ENCODE results near the gene EML4.

Gene EML4

GRCh38 chr2:42364658-42365057, 195.5 kb downstream of the EML4 start:
- Mint-ChIP-seq H3K27ac (peak overlapping the region in 2 of 3 experiments; percentile 37 to 39), H3K27me3 (ENCODE audit: low read depth) (peaks cover 7% of the 10 kb centered on the region), H3K9me3 (no peaks in the 10 kb centered on the region), H3K4me1 (peaks cover 30% of the 10 kb centered on the region), H3K36me3 (ENCODE audit: low read depth) (no peaks in the 10 kb centered on the region), H3K4me3 (no peak overlapping the region)
- TF ChIP-seq CTCF (IDR thresholded peaks at IDR 0.05; ENCODE audit: unreplicated experiment in 3 of 3): no peak

- TF ChIP-seq CTCF (IDR thresholded peaks at IDR 0.05; ENCODE audit: unreplicated experiment in 3 of 3): no peak
- no peak overlapping the region for H3K27ac Mint-ChIP-seq
- H3K4me1 Mint-ChIP-seq: peaks cover 19% of the 10 kb centered on the region
- H3K4me3 Mint-ChIP-seq: no peak overlapping the region
- no peaks in the 10 kb centered on the region for H3K36me3 Mint-ChIP-seq (ENCODE audit: low read depth)
- H3K27me3 Mint-ChIP-seq (ENCODE audit: low read depth): peaks cover 4% of the 10 kb centered on the region
- no peaks in the 10 kb centered on the region for H3K9me3 Mint-ChIP-seq
Observed at GRCh38 chr2:42366411-42366810, 197.3 kb downstream of the EML4 start.

- H3K4me3 Mint-ChIP-seq: peak overlapping the region; percentile 6 to 40 (median 22)
- H3K9me3 Mint-ChIP-seq: no peaks in the 10 kb centered on the region
- TF ChIP-seq CTCF (IDR thresholded peaks at IDR 0.05; ENCODE audit: unreplicated experiment in 3 of 3): no peak
- H3K27ac Mint-ChIP-seq: peak overlapping the region; percentile 80 to 88 (median 87)
- no peaks in the 10 kb centered on the region for H3K27me3 Mint-ChIP-seq (ENCODE audit: low read depth)
- peaks cover 15% of the 10 kb centered on the region for H3K4me1 Mint-ChIP-seq
- no peaks in the 10 kb centered on the region for H3K36me3 Mint-ChIP-seq (ENCODE audit: low read depth)
Observed at GRCh38 chr2:42367835-42368234, 198.7 kb downstream of the EML4 start.

- no peaks in the 10 kb centered on the region for H3K9me3 Mint-ChIP-seq
- no peak for TF ChIP-seq CTCF (IDR thresholded peaks at IDR 0.05; ENCODE audit: unreplicated experiment in 3 of 3)
- H3K27me3 Mint-ChIP-seq (ENCODE audit: low read depth): no peaks in the 10 kb centered on the region
- H3K4me1 Mint-ChIP-seq: peaks cover 15% of the 10 kb centered on the region
- H3K36me3 Mint-ChIP-seq (ENCODE audit: low read depth): no peaks in the 10 kb centered on the region
- H3K4me3 Mint-ChIP-seq: peak overlapping the region in 1 of 3 experiments; percentile 59
- H3K27ac Mint-ChIP-seq: peak overlapping the region; percentile 71 to 81 (median 80)
Observed at GRCh38 chr2:42368817-42369531, 199.8 kb downstream of the EML4 start.

- Mint-ChIP-seq H3K4me3 (peak overlapping the region in 1 of 3 experiments; percentile 6), H3K27me3 (ENCODE audit: low read depth) (no peaks in the 10 kb centered on the region), H3K36me3 (ENCODE audit: low read depth) (no peaks in the 10 kb centered on the region), H3K9me3 (no peaks in the 10 kb centered on the region), H3K27ac (peak overlapping the region in 2 of 3 experiments; percentile 71 to 81), H3K4me1 (peaks cover 15% of the 10 kb centered on the region)
- no peak for TF ChIP-seq CTCF (IDR thresholded peaks at IDR 0.05; ENCODE audit: unreplicated experiment in 3 of 3)
Observed at GRCh38 chr2:42369532-42370229, 200.5 kb downstream of the EML4 start.

Measured in nephron (organoid).